Activated CD8-positive, alpha-beta memory T cell treated with anti-CD3 and anti-CD28 coated beads for 1 hour (primary cell): ENCODE results near the gene RNF113B.

ENCODE experiments used
- DNase-seq, 2 donors: peaks; one replicate each; pipeline ENCODE4 v3.0.0-alpha.2; 2020; ENCODE audit warnings: low read depth in 1 of 2; ENCODE audit errors: extremely low read depth in 1 of 2

RNF113B gene

GRCh38 chr13:98176777-98177608 lies at the start of gene RNF113B:
Gene RNF113B (minus strand): TSS chr13:98177269. CDS start chr13:98177236, 33 bp downstream.
- no peak for DNase-seq

GRCh38 chr13:98226496-98226895 lies 49.4 kb upstream of the RNF113B start:
- DNase-seq: no peak

- DNase-seq: no peak
These were observed 48.2 kb upstream of the RNF113B start for GRCh38 chr13:98225036-98225940.

GRCh38 chr13:98224557-98224956 lies 47.5 kb upstream of the RNF113B start:
- DNase-seq: no peak

GRCh38 chr13:98223741-98224140 lies 46.7 kb upstream of the RNF113B start:
- DNase-seq: no peak

- DNase-seq: no peak
These were observed 45.7 kb upstream of the RNF113B start for GRCh38 chr13:98222816-98223215.

- DNase-seq: no peak
These were observed 45.0 kb upstream of the RNF113B start for GRCh38 chr13:98222081-98222554.

- no peak for DNase-seq
These were observed 44.2 kb upstream of the RNF113B start for GRCh38 chr13:98221234-98221633.

GRCh38 chr13:98220271-98220791 lies 43.3 kb upstream of the RNF113B start:
- no peak for DNase-seq

- DNase-seq: no peak
These were observed 42.6 kb upstream of the RNF113B start for GRCh38 chr13:98219685-98220084.

- DNase-seq: no peak
These were observed 40.5 kb upstream of the RNF113B start for GRCh38 chr13:98217597-98217996.

GRCh38 chr13:98216711-98217285 lies 39.7 kb upstream of the RNF113B start:
- no peak for DNase-seq

- no peak for DNase-seq
These were observed 39.1 kb upstream of the RNF113B start for GRCh38 chr13:98216135-98216565.

GRCh38 chr13:98215508-98215907 lies 38.4 kb upstream of the RNF113B start:
- no peak for DNase-seq

- DNase-seq: no peak
These were observed 37.6 kb upstream of the RNF113B start for GRCh38 chr13:98214707-98215106.

GRCh38 chr13:98214008-98214643 lies 37.1 kb upstream of the RNF113B start:
- no peak for DNase-seq

GRCh38 chr13:98213354-98213753 lies 36.3 kb upstream of the RNF113B start:
- no peak for DNase-seq

- no peak for DNase-seq
These were observed 35.7 kb upstream of the RNF113B start for GRCh38 chr13:98212763-98213162.

- DNase-seq: no peak
These were observed 31.5 kb upstream of the RNF113B start for GRCh38 chr13:98208606-98209005.

GRCh38 chr13:98207416-98207815 lies 30.3 kb upstream of the RNF113B start:
- no peak for DNase-seq
